ENCODE measurements around the gene HDHD5. TPM values are rescaled to one million over a fixed set of nuclear protein-coding genes. Genes with fewer than 3 reads are reported as not detected.
A peak's percentile ranks its signal among the peaks of the same experiment; 100 is the strongest.

HDHD5 gene
- total RNA-seq, 1 experiment from 2014 or later = 29.2 TPM

DNA sequence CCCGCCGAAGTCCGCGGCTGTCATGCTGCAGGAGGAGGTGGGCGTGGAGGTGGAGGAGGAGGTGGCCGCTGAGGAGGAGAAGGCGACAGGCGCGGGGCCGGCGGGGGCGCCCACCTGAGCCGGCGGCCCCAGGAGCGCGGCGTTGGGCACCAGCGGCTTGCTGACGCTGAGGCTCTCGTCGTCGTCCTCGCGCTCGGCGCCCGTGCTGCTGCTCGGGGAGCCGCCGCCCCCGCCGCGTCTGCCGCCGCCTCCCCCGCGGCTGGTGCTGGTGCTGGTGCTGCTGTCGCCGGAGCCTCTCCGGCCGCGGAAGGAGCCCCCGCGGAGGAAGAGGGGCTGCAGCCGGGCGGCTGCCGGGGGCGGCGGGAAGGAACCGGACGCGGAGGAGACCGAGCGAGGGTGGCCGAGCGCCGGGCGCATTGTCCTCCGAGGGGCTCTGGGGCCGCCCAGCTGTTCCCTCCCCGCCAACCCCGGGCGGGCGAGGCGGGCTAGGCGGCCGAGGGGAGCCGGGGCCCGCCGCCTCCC, 38.3 kb downstream of the HDHD5 start:
- no peak for DNase-seq (ENCODE audit: low spot score)

- peak; percentile 4 for DNase-seq (ENCODE audit: low spot score)
Observed at GRCh38 chr22:17120281-17120680, 38.8 kb downstream of the HDHD5 start.

DNA sequence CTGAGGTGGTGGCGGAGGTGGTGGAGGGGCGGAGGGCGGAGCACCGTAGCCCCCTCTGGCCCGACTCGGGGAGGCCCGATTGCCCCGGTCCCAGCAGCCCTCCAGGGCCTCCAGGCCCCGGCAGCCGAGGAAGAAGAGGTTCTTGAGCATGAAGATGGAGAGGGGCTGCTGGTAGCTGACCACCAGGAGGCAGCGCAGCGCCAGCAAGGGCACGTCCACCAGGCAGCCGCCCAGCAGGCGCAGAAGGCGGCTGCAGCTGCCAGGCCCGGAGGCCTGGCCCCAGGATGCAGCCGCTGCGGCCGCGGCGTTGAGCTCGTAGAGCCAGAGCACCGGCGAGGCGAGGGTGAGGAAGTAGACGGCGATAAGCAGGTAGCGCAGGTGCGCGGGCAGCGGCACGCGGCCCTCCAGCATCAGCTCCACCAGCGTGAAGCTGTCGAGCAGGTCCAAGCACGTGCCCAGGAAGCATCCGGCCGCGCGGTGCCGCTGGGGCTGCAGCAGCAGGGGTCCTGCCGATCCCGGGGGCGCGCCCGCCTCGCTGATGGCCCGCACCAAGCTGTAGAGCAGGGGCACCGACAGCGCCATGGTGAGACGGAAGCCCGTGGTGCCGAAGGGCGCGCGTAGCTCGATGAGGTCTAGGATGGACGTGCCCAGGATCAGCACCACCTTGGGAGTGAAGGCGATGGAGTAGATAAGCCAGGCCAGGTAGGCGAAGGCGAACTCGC, 39.4 kb downstream of the HDHD5 start:
- DNase-seq (ENCODE audit: low spot score) = no peak

DNA sequence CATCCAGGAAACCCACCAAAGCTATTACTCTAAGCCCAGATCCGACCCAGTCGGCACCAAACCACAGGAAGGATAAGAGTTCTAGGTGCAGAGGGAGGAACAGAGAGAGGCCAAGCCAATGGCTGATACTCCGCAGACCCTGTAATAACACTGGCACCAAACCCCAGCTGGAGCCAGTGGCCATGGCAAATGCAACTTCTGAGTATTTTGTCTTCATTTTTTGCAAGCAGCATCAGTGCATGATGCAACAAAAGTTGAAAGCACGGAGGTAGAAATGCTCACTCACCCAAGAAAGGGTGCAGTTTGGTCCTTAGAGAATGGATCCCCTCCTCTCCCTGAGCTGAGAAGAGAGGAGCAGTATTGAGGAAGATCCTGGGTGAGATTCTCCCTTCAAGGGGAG, 40.7 kb downstream of the HDHD5 start:
- no peak for DNase-seq (ENCODE audit: low spot score)

DNA sequence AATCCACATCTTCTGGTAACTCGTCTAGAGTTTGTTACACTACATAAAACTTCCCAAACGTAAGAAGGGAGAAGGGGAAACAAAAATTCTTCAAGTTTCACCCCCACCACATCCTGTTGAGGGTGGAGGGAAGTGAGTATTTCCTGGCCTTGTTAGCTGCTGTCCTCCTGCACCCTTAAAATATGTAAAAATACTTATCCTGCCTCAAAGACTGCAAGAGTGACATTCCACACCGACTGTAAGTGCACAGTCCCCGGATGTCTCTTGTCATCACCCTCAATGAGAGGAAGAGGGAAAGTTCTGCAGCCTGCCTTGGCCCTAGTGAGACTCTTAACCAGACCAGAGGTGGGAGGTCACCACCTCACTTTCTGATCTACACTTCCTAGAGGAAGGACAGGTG, 41.2 kb downstream of the HDHD5 start:
- no peak for DNase-seq (ENCODE audit: low spot score)

- no peak for DNase-seq (ENCODE audit: low spot score)
Observed at GRCh38 chr22:17117400-17117799, 41.7 kb downstream of the HDHD5 start.

DNA sequence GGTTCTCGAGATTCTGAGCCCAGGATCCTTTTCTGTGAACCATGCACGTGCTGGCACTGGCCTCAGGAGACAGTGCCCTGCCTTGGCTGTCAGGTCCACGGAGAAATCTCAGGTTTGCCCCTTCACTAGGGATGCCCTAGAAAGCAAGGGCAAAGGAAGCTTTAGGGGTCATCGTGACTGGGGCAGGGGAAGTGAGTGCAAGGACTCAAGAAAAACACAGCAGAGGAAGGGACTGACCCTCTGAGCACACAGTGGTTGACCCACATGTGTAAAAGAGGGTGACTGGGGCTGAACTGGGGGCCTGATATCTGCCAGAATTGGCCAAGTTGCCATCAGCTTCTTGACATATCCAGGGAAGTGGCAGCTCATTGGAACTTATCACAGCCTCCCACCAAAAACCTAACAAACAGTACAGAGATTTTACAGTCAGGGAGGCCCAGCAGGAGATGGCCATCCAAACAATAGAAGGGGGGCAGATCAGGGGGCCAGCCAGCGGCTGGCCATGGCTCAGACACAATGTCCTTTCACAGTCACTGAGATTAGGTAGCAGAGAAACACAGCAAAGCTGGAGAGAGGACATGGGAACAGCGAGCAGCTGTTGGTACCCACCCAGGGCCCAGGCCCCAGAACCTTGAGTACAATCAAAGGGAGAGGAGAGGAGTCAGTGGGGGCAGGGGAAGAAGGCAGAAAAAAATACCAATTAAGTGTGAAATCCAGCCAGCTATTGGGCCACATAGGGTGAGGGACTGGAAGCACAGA, 42.3 kb downstream of the HDHD5 start:
- DNase-seq (ENCODE audit: low spot score) = no peak

- no peak for DNase-seq (ENCODE audit: low spot score)
Observed at GRCh38 chr22:17115945-17116565, 43.0 kb downstream of the HDHD5 start.

DNA sequence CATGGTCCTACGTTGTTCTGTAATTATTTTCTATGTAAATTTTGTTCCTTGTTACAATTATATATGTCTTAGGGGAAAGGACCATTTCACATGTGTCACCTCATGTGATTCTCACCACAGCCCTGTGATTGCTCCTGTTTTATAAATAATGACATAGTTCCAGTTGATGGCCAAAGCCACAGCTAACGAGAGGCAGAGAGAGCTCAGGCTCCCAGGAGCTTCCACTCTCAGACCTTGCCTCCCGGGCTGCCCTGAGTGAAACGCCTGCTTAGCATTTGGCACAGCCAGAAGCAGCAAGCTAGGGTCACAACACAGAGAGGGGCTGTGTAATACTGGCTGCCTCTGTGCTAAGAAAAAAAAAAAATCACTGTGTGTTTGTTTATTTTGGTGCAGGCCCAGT, 43.8 kb downstream of the HDHD5 start:
- DNase-seq (ENCODE audit: low spot score) = no peak

- no peak for DNase-seq (ENCODE audit: low spot score)
Observed at GRCh38 chr22:17114898-17115235, 44.2 kb downstream of the HDHD5 start.

GRCh38 chr22:17114173-17114897, 44.7 kb downstream of the HDHD5 start:
- DNase-seq (ENCODE audit: low spot score) = no peak

DNA sequence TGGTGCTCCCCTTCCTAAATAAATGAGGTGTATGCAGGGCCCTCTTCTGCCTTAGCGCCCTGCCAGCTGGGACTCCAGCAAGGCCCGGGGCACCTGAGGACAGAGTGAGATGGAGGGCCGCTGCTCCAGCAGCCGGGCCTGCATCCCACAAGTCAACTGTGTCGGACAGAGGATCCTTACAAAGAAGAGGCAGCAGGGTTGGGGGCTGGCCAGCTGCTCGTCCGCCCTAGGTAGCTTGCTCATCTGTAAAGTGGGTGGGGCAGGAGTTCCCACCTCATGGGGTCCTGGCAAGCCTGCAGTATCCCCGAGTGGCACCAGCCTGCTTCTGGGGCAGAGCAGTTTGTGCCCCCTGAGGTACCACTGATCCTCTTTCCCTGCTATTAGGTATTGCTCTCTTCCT, 45.5 kb downstream of the HDHD5 start:
- DNase-seq (ENCODE audit: low spot score) = no peak

- no peak for DNase-seq (ENCODE audit: low spot score)
Observed at GRCh38 chr22:17112491-17113042, 46.5 kb downstream of the HDHD5 start.

DNA sequence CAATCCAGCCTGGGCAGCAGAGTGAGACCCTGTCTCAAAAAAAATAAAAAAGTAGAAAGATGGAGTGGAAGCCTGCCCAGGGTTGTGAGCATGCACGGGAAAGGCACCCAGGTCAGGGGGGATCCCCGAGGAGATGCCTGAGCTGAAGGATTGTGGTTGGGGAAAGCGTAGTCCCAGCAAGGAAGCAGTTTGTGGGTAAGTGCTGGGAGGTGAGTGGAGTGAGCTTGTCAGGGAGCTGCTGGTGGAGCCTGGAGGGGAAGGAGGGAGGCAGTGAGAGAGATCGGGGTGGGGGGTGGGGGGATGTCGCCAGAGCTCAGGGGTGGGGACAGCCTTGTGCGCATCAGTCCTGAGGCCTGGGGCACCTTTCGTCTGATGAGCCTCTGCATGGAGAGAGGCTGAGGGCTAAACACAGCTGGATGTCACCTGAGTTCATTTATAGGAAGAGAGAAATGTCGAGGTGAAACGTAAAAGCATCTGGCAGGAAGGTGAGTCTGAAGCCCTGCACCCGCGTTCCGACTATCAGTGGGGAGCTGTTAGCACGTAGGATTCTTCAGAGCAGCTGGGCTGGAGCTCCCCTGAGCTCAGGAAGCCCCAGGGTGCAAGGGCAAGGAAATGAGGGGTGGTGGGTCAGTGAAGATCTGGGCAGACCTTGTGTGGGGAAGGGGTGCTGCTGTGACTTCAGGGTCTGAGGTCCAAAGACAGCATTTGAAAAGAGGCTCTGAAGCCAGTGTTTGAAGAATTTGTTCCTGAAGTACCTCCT, 48.1 kb downstream of the HDHD5 start:
- DNase-seq (ENCODE audit: low spot score) = no peak

DNA sequence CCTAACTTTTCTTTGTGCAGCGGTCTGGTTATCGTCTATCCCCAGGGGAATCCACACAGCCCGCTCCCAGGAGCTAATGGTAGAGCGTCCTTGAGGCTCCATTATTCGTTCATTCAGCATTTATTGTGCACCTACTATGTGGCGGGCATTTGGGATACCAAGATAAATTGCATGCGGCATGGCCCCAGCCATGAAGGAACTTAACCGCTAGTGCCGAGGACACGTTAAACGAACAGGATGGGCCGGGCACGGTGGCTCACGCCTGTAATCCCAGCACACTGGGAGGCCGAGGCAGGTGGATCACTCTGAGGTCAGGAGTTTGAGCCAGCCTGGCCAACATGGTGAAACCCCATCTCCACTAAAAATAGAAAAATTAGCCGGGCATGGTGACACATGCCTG, 49.1 kb downstream of the HDHD5 start:
- no peak for DNase-seq (ENCODE audit: low spot score)

DNA sequence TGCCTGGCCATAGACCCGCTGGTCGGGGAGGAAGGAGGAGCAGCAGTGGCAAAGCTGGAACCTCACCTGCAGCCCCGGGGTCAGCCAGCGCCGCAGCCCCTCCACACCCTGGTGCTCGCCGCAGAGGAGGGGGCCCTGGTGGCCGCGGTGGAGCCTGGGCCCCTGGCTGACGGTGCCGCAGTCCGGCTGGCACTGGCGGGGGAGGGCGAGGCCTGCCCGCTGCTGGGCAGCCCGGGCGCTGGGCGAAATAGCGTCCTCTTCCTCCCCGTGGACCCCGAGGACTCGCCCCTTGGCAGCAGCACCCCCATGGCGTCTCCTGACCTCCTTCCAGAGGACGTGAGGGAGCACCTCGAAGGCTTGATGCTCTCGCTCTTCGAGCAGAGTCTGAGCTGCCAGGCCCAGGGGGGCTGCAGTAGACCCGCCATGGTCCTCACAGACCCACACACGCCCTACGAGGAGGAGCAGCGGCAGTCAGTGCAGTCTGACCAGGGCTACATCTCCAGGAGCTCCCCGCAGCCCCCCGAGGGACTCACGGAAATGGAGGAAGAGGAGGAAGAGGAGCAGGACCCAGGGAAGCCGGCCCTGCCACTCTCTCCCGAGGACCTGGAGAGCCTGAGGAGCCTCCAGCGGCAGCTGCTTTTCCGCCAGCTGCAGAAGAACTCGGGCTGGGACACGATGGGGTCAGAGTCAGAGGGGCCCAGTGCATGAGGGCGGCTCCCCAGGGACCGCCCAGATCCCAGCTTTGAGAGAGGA, 49.8 kb downstream of the HDHD5 start:
- DNase-seq (ENCODE audit: low spot score) = no peak

DNA sequence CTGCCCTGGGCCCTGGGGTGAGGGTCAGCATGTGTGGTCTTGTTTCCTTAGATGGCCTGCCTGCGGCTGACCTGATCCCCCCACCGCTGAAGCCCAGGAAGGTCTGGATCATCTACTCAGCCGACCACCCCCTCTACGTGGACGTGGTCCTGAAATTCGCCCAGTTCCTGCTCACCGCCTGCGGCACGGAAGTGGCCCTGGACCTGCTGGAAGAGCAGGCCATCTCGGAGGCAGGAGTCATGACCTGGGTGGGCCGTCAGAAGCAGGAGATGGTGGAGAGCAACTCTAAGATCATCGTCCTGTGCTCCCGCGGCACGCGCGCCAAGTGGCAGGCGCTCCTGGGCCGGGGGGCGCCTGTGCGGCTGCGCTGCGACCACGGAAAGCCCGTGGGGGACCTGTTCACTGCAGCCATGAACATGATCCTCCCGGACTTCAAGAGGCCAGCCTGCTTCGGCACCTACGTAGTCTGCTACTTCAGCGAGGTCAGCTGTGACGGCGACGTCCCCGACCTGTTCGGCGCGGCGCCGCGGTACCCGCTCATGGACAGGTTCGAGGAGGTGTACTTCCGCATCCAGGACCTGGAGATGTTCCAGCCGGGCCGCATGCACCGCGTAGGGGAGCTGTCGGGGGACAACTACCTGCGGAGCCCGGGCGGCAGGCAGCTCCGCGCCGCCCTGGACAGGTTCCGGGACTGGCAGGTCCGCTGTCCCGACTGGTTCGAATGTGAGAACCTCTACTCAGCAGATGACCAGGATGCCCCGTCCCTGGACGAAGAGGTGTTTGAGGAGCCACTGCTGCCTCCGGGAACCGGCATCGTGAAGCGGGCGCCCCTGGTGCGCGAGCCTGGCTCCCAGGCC, 50.6 kb downstream of the HDHD5 start:
- DNase-seq (ENCODE audit: low spot score) = no peak

DNA sequence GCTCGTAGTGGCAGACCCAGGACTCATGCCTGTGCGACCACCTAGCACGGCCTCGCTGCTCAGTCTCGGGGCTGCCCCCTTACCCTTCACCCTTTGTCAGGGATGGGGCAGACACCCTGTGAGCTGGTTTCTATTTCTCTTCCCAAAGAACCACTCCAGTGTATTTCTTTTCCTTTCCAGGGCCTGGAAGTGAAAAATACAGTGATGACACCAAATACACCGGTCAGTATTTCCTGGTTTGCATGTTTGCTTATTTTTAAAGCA, 51.6 kb downstream of the HDHD5 start:
- no peak for DNase-seq (ENCODE audit: low spot score)

GRCh38 chr22:17106785-17107546, 52.1 kb downstream of the HDHD5 start:
- no peak for DNase-seq (ENCODE audit: low spot score)

Measured in A172 (cell line).